EL (cell line): Measurements from ENCODE around the gene CPM.
A peak's percentile ranks its signal among the peaks of the same experiment; 100 is the strongest.
"Not testable (repeated sequence)": the region's sequence is repeated elsewhere in the genome, so short reads cannot be mapped to it uniquely, and the experiment has no call there.

ENCODE experiments used
- DNase-seq: peaks from one replicate; pipeline ENCODE4 v3.0.0-alpha.2; 2016

Gene CPM

DNA sequence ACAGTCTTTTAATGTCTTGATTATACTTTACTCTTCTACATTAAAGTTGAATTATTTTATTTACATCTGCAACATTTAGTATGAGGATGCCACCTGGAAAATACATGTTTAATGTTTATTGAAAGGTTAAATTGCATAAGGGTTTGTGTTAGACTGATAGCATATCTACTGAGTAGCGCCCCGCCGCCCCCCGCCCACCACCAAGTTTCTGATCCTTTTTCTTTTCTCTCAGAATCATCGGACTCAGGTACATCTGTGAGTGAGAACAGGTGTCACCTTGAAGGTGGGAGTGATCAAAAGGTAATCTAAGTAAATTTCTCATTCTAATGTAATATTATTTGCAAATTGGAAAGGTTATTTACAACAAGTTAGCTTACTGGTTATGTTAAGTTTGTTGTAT is 108.8 kb downstream of the CPM start:
- no peak for DNase-seq

- DNase-seq: no peak
Observed at GRCh38 chr12:68823696-68824095, 109.3 kb downstream of the CPM start.

DNA sequence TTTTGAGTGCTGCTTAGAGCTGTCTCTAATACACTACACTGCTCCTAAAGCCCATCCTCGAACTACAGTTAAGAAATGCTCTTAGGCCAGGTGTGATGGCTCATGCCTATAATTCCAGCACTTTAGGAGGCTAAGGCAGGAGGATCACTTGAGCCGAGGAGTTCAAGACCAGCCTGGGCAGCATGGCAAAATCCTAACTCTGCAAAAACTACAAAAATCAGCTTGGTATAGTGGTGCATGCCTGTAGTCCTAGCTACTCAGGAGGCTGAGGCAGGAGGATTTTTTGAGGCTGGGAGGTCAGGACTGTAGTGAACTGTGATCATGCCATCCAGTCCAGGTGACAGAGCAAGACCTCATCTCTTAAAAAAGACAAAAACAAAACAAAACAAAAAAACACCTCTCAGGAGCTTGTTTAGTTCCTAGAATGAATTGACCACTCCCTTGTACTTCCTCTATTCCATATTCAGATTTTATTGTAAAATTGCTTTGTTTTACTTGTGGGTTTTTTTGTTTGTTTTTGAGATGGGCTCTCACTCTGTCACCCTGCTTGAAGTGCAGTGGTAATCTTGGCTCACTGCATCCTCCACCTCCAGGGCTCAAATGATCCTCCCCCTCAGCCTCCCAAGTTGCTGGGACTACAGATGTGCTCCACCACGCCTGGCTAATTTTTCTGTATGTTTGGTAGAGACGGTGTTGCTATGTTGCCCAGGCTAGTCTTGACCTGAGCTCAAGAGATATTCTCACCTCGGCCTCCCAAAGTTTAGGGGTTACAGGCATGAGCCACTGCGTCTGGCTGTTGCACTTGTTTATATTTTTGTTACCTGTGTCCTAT is 111.4 kb downstream of the CPM start:
- no peak for DNase-seq

DNA sequence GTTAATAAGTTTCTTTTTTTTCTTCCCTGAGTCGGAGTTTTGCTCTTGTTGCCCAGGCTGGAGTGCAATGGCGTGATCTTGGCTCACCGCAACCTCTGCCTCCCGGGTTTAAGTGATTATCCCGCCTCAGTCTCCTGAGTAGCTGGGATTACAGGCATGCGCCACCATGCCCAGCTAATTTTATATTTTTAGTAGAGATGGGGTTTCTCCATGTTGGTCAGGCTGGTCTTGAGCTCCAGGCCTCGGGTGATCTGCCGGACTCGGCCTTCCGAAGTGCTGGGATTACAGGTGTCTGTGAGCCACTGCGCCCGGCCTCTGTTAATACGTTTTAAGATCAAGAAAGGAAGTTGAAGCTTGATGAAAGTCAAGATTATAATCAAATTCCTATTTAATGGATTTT is 113.5 kb downstream of the CPM start:
- not testable (repeated sequence) for DNase-seq

- DNase-seq: no peak
Observed at GRCh38 chr12:68815928-68816800, 116.8 kb downstream of the CPM start.

DNA sequence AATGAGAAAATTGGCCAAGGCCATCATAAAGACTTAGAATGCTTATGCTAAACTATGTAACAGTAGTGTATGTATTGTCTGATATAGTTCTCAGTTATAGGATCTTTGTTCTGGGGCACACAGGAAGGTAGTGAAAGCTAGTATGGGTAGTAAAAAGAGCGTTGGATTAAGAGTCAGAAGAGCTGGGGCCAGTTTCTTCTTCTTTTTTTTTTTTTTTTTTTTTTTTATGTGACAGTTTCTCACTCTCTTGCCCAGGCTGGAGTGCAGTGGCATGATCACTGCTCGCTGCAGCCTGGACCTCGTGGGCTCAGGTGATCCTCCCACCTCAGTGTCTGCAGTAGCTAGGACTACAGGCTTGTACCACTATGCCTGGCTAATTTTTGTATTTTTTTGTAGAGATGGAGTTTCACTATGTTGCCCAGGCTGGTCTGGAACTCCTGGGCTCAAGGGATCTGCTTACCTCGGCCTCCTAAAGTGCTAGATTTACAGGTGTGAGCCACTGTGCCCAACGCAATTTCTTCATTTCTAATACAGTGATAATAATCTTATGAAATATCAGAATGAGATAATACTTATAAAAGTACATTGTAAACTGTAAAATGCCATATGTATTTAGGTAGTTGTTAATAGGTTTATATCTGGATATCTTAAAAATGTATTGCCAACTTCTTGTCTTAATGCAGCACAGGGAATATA is 117.6 kb downstream of the CPM start:
- DNase-seq: no peak

DNA sequence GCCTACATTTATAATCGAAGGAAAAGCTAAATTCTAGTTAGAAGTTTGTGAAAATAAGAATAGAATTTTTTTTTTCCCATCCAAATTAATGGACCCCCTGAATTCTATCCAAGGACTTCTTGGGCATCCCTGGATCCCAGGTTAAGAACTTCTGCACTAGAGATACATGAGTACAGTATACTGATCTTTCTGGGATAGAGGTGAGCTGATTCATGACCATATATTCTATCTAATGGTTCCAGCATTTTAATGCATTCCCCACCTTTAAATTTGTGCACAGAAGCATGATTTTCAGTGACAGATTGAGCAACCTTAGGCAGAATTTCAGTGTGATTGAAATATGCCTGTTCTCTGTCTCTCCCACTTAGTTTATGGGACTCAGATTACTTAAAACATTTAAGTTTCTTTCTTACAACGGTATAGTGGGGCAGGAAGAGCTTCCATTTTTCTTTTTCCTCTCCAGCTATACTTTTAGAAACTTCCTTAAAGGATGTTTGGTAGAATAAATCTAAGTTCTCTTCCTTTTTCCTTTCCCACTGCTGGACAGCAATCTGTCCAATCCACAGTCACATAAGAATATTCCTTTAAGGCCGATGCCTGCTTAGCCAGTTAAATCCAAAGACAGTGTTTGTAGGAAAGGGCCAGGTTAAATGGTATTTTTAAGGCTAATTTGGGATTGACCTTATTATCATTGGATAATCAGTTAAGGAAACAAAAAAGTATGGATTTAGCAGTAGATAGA is 118.3 kb downstream of the CPM start:
- DNase-seq: no peak

- no peak for DNase-seq
Observed at GRCh38 chr12:68813242-68813593, 119.8 kb downstream of the CPM start.

- DNase-seq: no peak
Observed at GRCh38 chr12:68812553-68813241, 120.3 kb downstream of the CPM start.

DNA sequence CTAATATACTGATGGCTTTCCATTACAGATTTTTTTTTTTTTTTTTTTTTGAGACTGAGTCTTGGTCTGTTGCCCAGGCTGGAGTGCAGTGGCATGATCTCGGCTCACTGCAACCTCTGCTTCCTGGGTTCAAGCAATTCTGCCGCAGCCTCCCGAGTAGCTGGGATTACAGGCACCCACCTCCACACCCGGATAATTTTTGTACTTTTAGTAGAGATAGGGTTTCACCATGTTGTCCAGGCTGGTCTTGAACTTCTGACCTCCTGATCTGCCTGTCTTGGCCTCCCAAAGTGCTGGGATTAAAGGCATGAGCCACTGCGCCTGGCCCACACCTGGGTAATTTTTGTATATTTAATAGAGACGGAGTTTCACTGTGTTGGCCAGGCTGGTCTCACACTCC is 121.4 kb downstream of the CPM start:
- DNase-seq: not testable (repeated sequence)

DNA sequence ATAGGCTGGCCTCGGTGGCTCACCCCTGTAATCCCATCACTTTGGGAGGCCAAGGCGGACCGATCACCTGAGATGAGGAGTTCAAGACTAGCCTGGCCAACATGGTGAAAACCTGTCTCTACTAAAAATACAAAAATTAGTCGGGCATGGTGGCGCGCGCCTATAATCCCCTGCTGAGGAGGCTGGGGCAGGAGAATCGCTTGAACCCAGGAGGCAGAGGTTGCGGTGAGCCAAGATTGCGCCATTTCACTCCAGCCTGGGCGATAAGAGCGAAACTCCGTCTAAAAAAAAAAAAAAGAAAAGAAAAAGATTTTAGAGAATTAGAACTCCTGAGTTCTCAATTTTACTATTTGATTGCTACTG is 123.0 kb downstream of the CPM start:
- not testable (repeated sequence) for DNase-seq

GRCh38 chr12:68809190-68810026 is 123.6 kb downstream of the CPM start:
- DNase-seq: peak; percentile 32

DNA sequence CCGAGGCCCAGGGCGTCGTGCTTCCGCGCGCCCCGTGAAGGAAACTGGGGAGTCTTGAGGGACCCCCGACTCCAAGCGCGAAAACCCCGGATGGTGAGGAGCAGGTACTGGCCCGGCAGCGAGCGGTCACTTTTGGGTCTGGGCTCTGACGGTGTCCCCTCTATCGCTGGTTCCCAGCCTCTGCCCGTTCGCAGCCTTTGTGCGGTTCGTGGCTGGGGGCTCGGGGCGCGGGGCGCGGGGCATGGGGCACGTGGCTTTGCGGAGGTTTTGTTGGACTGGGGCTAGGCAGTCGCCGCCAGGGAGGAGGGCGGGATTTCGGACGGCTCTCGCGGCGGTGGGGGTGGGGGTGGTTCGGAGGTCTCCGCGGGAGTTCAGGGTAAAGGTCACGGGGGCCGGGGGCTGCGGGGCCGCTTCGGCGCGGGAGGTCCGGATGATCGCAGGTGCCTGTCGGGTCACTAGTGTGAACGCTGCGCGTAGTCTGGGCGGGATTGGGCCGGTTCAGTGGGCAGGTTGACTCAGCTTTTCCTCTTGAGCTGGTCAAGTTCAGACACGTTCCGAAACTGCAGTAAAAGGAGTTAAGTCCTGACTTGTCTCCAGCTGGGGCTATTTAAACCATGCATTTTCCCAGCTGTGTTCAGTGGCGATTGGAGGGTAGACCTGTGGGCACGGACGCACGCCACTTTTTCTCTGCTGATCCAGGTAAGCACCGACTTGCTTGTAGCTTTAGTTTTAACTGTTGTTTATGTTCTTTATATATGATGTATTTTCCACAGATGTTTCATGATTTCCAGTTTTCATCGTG is 124.4 kb downstream of the CPM start:
- peak; percentile 91 for DNase-seq

GRCh38 chr12:68807576-68808387 is 125.2 kb downstream of the CPM start, which contains the start of gene MDM2:
MDM2 (plus strand) TSS chr12:68808177; CDS start chr12:68808478, 301 bp downstream.
- peak; percentile 87 for DNase-seq

GRCh38 chr12:68807274-68807575 is 125.7 kb downstream of the CPM start:
- DNase-seq: not testable (repeated sequence)

DNA sequence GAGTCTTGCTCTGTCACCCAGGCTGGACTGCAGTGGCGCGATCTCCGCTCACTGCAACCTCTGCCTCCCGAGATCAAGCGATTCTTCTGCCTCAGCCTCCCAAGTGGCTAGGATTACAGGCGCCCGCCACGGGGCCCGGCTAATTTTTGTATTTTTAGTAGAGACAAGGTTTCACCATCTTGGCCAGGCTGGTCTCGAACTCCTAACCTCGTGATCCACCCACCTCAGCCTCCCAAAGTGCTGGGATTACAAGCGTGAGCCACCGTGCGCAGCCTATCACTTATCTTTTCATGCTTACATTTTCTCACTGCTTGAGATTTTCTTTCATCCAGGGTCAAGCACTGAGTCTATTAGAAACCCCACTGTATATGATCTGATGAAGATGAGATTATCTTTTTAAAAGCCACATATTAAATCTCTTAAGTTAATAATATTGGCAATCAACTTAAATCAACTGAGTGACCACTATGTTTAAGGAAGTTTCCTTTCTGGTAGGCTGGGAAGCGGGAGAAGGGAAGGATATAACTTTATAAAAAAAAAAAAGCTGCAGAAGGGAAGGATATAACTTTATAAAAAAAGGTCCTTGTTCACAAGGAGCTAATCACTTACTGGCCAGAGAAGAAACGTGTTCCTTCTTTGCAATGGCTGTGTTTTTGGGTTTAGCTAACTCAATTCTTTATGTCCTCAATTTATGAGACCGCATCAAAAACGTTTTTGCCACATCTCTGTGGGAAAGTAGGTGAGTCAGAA is 126.3 kb downstream of the CPM start:
- DNase-seq: no peak

DNA sequence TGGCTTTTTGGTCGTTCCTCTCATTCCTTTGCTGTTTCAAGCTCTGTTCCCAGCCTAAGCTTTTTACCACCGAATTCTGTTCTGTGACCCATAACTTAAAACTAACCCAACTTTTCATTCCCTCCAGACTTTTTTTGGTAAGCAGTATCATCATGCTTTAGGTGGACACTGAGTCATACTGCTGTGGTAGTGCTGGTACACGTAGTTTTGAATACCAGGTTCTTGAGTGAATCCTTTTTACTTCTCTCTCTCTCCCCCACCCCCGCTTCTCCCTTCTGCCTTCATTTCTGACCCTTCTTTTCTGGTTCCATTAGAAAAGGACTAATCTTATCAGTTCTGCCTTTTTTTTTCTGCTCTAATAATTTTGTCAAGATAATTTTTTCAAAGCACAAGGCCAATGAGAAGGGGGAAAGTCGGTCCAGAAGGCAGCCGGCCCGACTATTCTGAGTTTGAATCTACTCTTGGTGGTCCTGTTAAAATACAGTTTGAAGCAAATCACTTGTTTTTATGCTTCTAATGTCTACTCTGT is 127.3 kb downstream of the CPM start:
- no peak for DNase-seq
